Amniotic epithelial cell (primary cell): ENCODE measurements around the gene POGLUT3.

Experiments
- DNase-seq: peaks from one replicate; pipeline ENCODE4 v3.0.0-alpha.2; 2010; ENCODE audit warnings: low read depth

Gene POGLUT3

GRCh38 chr11:108498046-108498815, at the start of gene POGLUT3:
POGLUT3 (minus strand) TSS chr11:108498384; CDS start chr11:108498366, 18 bp downstream.
- DNase-seq, result peak; percentile 50

- no peak for DNase-seq
These were observed 47.8 kb upstream of the POGLUT3 start for GRCh38 chr11:108545909-108546501.

GRCh38 chr11:108543316-108543964, 45.3 kb upstream of the POGLUT3 start:
- DNase-seq, result no peak

- no peak for DNase-seq
These were observed 43.3 kb upstream of the POGLUT3 start for GRCh38 chr11:108541531-108541930.

GRCh38 chr11:108538502-108538901, 40.3 kb upstream of the POGLUT3 start:
- DNase-seq, result no peak

- no peak for DNase-seq
These were observed 39.8 kb upstream of the POGLUT3 start for GRCh38 chr11:108538022-108538424.

- DNase-seq, result no peak
These were observed 38.6 kb upstream of the POGLUT3 start for GRCh38 chr11:108536783-108537182.

GRCh38 chr11:108535384-108535955, 37.3 kb upstream of the POGLUT3 start:
- DNase-seq, result no peak

GRCh38 chr11:108534274-108534882, 36.2 kb upstream of the POGLUT3 start:
- DNase-seq, result no peak

- no peak for DNase-seq
These were observed 32.2 kb upstream of the POGLUT3 start for GRCh38 chr11:108530426-108530825.

GRCh38 chr11:108527382-108527781, 29.2 kb upstream of the POGLUT3 start:
- peak; percentile 9 for DNase-seq

- no peak for DNase-seq
These were observed 27.0 kb upstream of the POGLUT3 start for GRCh38 chr11:108525161-108525560.

- peak; percentile 35 for DNase-seq
These were observed 26.2 kb upstream of the POGLUT3 start for GRCh38 chr11:108524422-108524821.

GRCh38 chr11:108522318-108522717, 24.1 kb upstream of the POGLUT3 start:
- DNase-seq, result no peak

GRCh38 chr11:108518581-108518980, 20.4 kb upstream of the POGLUT3 start:
- no peak for DNase-seq

- DNase-seq, result no peak
These were observed 17.9 kb upstream of the POGLUT3 start for GRCh38 chr11:108516125-108516524.

- DNase-seq, result peak; percentile 37
These were observed 14.5 kb upstream of the POGLUT3 start for GRCh38 chr11:108512708-108513107.

GRCh38 chr11:108511851-108512474, 13.8 kb upstream of the POGLUT3 start:
- peak; percentile 68 for DNase-seq

- DNase-seq, result no peak
These were observed 10.7 kb upstream of the POGLUT3 start for GRCh38 chr11:108508653-108509593.

GRCh38 chr11:108501396-108501795, 3.2 kb upstream of the POGLUT3 start:
- no peak for DNase-seq

GRCh38 chr11:108500721-108501120, 2.5 kb upstream of the POGLUT3 start:
- no peak for DNase-seq
